HFFc6 (cell line): ENCODE measurements around the gene PTPN4. TPM values are rescaled to one million over a fixed set of nuclear protein-coding genes. Genes with fewer than 3 reads are reported as not detected.

Experiments used
- DNase-seq: peaks from one replicate; pipeline ENCODE4 v3.0.0-alpha.2; 2018
- H3K27ac Mint-ChIP-seq: 2 replicates; pipeline ENCODE4 v1.8.0; 2020; ENCODE audit warnings: mild to moderate bottlenecking, mixed read lengths
- H3K27me3 Mint-ChIP-seq: 2 replicates; pipeline ENCODE4 v1.8.0; 2021; ENCODE audit warnings: mild to moderate bottlenecking, moderate library complexity, mixed read lengths; ENCODE audit not compliant: insufficient read depth
- H3K36me3 Mint-ChIP-seq: 2 replicates; pipeline ENCODE4 v1.8.0; 2021; ENCODE audit warnings: low read depth, mixed read lengths
- H3K4me1 Mint-ChIP-seq: 2 replicates; pipeline ENCODE4 v1.8.0; 2020; ENCODE audit warnings: low read depth, mixed read lengths
- H3K4me3 Mint-ChIP-seq: 2 replicates; pipeline ENCODE4 v1.8.0; 2020; ENCODE audit warnings: mild to moderate bottlenecking, moderate library complexity, mixed read lengths
- H3K9me3 Mint-ChIP-seq: 2 replicates; pipeline ENCODE4 v1.8.0; 2020; ENCODE audit warnings: mild to moderate bottlenecking, mixed read lengths
- total RNA-seq, 6 experiments: library from RNA; stranded (reverse); fragmentation: NEBNext Ultra II Directional; extraction: Animal tissue kit (Norgen Biotek cat#: 25700); gene quantifications; 2 replicates in 1 of 6; 3 replicates in 5 of 6; pipeline ENCODE4 v1.2.3, GENCODE V29; 2021
- TF ChIP-seq, protein P1 (sequence below): fragments of 200-600 bp; sonication (generic); IDR thresholded peaks from 2 replicates; pipeline ENCODE4 v1.5.0; 2021; ENCODE audit warnings: antibody characterized with exemption, mild to moderate bottlenecking

Gene PTPN4
- total RNA-seq, 6 experiments from 2014 or later, result 12.0 to 20.3 (median 14.8) TPM

DNA sequence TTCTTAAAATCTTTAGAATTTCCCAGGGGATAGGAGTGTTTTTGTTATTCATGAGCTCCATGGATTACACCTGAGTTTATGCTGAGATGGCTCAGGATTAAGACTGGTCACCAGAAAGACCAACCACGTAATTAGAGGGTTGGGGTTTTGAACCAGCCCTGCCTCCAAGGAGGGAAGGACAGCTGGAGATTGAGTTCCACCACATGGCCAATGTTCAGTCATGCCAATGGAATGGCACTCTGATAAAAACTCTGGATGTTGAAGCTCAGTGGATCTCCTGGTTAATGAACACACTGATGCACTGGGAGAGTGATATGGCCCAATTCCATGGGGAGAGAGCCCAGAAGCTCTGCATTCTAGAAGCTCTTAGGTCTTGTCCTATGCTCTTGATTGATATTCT is 38.7 kb upstream of the PTPN4 start:
- H3K36me3 Mint-ChIP-seq, result no peaks in the 10 kb centered on the region
- peaks cover 8% of the 10 kb centered on the region; the same call in 1 of the 2 replicates for H3K9me3 Mint-ChIP-seq
- no peak overlapping the region for H3K4me3 Mint-ChIP-seq
- H3K27me3 Mint-ChIP-seq, result peaks cover 24% of the 10 kb centered on the region
- DNase-seq, result no peak
- TF ChIP-seq, protein P1, sequence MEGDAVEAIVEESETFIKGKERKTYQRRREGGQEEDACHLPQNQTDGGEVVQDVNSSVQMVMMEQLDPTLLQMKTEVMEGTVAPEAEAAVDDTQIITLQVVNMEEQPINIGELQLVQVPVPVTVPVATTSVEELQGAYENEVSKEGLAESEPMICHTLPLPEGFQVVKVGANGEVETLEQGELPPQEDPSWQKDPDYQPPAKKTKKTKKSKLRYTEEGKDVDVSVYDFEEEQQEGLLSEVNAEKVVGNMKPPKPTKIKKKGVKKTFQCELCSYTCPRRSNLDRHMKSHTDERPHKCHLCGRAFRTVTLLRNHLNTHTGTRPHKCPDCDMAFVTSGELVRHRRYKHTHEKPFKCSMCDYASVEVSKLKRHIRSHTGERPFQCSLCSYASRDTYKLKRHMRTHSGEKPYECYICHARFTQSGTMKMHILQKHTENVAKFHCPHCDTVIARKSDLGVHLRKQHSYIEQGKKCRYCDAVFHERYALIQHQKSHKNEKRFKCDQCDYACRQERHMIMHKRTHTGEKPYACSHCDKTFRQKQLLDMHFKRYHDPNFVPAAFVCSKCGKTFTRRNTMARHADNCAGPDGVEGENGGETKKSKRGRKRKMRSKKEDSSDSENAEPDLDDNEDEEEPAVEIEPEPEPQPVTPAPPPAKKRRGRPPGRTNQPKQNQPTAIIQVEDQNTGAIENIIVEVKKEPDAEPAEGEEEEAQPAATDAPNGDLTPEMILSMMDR, result no peak
- H3K4me1 Mint-ChIP-seq, result no peaks in the 10 kb centered on the region
- no peak overlapping the region for H3K27ac Mint-ChIP-seq

DNA sequence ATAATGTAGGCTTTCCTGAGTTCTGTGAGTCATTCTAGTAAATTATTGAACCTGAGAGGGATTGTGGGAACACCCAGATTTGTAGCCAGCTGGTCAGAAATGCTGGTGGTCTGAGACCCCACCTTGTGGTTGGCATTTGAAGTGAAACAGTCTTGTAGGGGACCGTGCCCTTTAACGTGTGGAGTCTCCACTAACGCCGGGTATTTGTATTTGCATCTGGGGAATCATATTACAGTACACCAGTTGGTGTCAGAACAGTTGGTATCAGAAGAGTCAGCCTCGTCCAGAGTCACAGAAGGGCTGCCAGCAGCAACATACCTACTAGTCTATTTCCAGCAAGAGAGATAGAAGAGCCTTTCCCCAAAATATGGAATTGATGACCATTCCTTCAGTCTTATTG is 38.3 kb upstream of the PTPN4 start:
- Mint-ChIP-seq H3K9me3 (peaks cover 8% of the 10 kb centered on the region; the same call in 1 of the 2 replicates), H3K4me3 (no peak overlapping the region), H3K36me3 (no peaks in the 10 kb centered on the region), H3K4me1 (no peaks in the 10 kb centered on the region), H3K27ac (no peak overlapping the region), H3K27me3 (peaks cover 20% of the 10 kb centered on the region)
- no peak for DNase-seq
- TF ChIP-seq, protein P1, result no peak

DNA sequence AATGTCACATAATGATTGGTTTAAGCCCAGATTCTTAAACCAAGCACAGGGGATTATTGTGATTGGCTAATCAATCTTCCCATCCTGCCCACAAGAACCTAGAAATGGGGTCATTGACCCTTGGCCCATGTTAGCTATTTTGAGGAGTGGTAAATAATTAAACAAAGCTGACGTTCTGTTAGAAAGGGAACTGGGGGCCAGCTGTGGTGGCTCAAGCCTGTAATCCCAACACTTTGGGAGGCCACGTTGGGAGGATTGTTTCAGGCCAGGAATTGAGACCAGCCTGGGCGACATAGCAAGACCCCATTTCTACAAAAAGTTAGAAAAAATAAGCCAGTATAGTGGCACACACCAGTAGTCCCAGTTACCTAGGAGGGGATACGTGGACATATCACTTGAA is 37.8 kb upstream of the PTPN4 start:
- Mint-ChIP-seq H3K9me3 (peaks cover 8% of the 10 kb centered on the region; the same call in 1 of the 2 replicates), H3K4me3 (no peak overlapping the region), H3K4me1 (no peaks in the 10 kb centered on the region), H3K36me3 (no peaks in the 10 kb centered on the region), H3K27me3 (peaks cover 19% of the 10 kb centered on the region), H3K27ac (no peak overlapping the region)
- no peak for DNase-seq
- TF ChIP-seq, protein P1, result no peak

DNA sequence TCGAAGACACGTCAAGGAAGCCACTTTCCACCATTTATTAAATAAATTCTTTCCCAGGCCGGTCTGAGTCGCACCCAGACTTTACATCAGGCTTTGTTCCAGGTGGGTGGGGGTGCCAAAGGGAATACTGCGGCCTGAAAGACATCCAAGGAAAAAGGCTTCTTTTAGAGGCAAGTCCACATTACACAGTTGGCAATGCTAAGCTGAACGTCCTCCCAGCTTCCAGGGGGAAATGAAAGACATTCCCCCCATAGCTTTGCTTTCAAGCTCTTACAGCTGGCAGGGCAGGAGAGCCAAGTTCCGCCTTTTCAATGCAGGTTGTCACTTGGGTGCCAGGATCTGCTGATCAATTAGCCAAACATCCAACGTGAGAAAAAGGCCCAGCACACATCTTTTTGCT is 36.5 kb upstream of the PTPN4 start:
- no peaks in the 10 kb centered on the region for H3K36me3 Mint-ChIP-seq
- H3K4me1 Mint-ChIP-seq, result no peaks in the 10 kb centered on the region
- no peak overlapping the region for H3K4me3 Mint-ChIP-seq
- H3K9me3 Mint-ChIP-seq, result peaks cover 8% of the 10 kb centered on the region; the same call in 1 of the 2 replicates
- TF ChIP-seq, protein P1, result no peak
- H3K27ac Mint-ChIP-seq, result no peak overlapping the region
- no peak for DNase-seq
- peaks cover 13% of the 10 kb centered on the region for H3K27me3 Mint-ChIP-seq

DNA sequence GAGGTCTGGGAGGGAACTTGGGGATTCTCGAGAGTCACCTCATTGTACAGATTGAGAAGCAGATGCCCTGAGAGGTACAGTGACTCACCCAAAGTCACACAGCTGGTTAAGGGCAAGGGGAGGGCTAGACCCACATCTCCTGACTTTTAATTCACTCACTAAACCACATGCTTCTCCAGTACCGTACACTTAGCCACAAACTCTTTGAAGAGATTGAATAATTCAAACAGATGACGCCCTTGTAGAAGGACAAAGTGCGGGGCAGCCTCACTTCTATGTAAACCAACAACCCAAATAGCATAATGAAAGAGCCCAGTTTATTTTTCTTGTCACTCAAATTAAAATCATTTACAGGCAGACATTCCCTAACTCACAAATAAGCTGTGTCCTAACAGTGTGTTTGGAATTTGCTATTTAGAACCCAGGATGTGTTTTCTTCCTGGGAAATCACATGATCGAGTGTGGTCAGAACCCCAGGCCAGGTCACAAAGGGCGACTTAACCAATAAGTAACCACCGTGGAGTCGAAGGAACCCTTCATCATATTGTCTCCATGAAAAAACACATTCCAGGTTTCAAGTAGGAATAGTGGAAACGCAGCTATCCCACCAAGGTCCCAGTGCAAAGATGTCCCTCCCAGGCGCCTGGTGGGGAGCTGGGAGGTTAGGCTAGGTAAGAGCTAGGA is 35.8 kb upstream of the PTPN4 start:
- TF ChIP-seq, protein P1, result no peak
- no peak for DNase-seq
- Mint-ChIP-seq H3K36me3 (no peaks in the 10 kb centered on the region), H3K4me3 (no peak overlapping the region), H3K27ac (no peak overlapping the region), H3K9me3 (peaks cover 8% of the 10 kb centered on the region; the same call in 1 of the 2 replicates), H3K27me3 (peaks cover 9% of the 10 kb centered on the region), H3K4me1 (no peaks in the 10 kb centered on the region)
